Fibroblast of pulmonary artery (primary cell): ENCODE measurements around the gene HIVEP3.
"Not testable (repeated sequence)": the region's sequence is repeated elsewhere in the genome, so short reads cannot be mapped to it uniquely, and the experiment has no call there.

ENCODE experiments used
- DNase-seq: peaks from one replicate; pipeline ENCODE4 v3.0.0-alpha.2; 2010; ENCODE audit warnings: low read depth
- H3K4me3 ChIP-seq: replicated peaks from 2 replicates; pipeline ENCODE4 v1.5.1; 2011; ENCODE audit warnings: low read depth, mild to moderate bottlenecking, control low read depth, low read length, moderate library complexity
- CTCF ChIP-seq: IDR thresholded peaks from 2 replicates; pipeline ENCODE4 v1.5.1; 2011; ENCODE audit warnings: mild to moderate bottlenecking, control low read depth, low read length, inconsistent platforms; ENCODE audit errors: missing control alignments

The HIVEP3 gene

GRCh38 chr1:41925712-41926111 is 7.0 kb upstream of the HIVEP3 start:
- no peak overlapping the region for H3K4me3 ChIP-seq
- TF ChIP-seq CTCF = no peak
- peak; percentile 39 for DNase-seq

- no peak overlapping the region for H3K4me3 ChIP-seq
- TF ChIP-seq CTCF = no peak
- no peak for DNase-seq
Observed at GRCh38 chr1:41924911-41925310, 6.2 kb upstream of the HIVEP3 start.

- not testable (repeated sequence) for H3K4me3 ChIP-seq, DNase-seq
Observed at GRCh38 chr1:41921271-41921670, 2.5 kb upstream of the HIVEP3 start.

- TF ChIP-seq CTCF = no peak
- DNase-seq = no peak
- no peak overlapping the region for H3K4me3 ChIP-seq
Observed at GRCh38 chr1:41920658-41921057, 1.9 kb upstream of the HIVEP3 start.

GRCh38 chr1:41919764-41920397 is 1.2 kb upstream of the HIVEP3 start:
- no peak for DNase-seq
- TF ChIP-seq CTCF = no peak
- H3K4me3 ChIP-seq = no peak overlapping the region

GRCh38 chr1:41919131-41919530 is 409 bp upstream of the HIVEP3 start:
- DNase-seq = no peak
- no peak overlapping the region for H3K4me3 ChIP-seq
- no peak for TF ChIP-seq CTCF

- TF ChIP-seq CTCF = no peak
- peak; percentile 30 for DNase-seq
- peak overlapping the region; percentile 54 for H3K4me3 ChIP-seq
Observed at GRCh38 chr1:41917835-41918449, 780 bp downstream of the HIVEP3 start.
